ENCODE data around the gene PRKAR1B. TPM values are rescaled to one million over a fixed set of nuclear protein-coding genes. Genes with fewer than 3 reads are reported as not detected.

PRKAR1B gene
- total and polyA plus RNA-seq, 10 of the 15 experiments (the other 5 are each of a cell fraction or from before 2014, with no cell fraction given): 1.4 to 45.6 (median 19.3) TPM

- intact Hi-C loops (cut with micrococcal nuclease; ENCODE audit: unreplicated experiment): no loop called here
- ChIA-PET POLR2A (no interaction called here), CTCF (no interaction called here), RAD21 (ENCODE audit: unreplicated experiment) (no interaction called here), SMC1A (ENCODE audit: uncharacterized antibody, unreplicated experiment) (no interaction called here)
- H3K9ac ChIP-seq (ENCODE audit: control insufficient read depth, insufficient read depth, low read length): no peak overlapping the region
- DNase-seq (ENCODE audit: low read depth, low spot score) (no peak), FAIRE-seq (no peak), ATAC-seq (no peak)
- H3K36me3 ChIP-seq (ENCODE audit: control insufficient read depth in 2 of 2, insufficient read depth in 2 of 2, low read length in 1 of 2): peaks cover 14 to 32% of the 10 kb centered on the region in 2 experiments; a peak in 3 of 4 replicates
- no peak overlapping the region for H2AFZ ChIP-seq (ENCODE audit: control insufficient read depth, low read depth, low read length)
- no peaks in the 10 kb centered on the region for H3K9me3 ChIP-seq (replicated peaks; ENCODE audit: control insufficient read depth, insufficient read depth, low read length)
- no peak overlapping the region for H3K4me3 ChIP-seq
- TF ChIP-seq ZNF207 (IDR thresholded peaks at IDR 0.05; ENCODE audit: borderline replicate concordance) (no peak), ZNF24 (IDR thresholded peaks at IDR 0.05) (no peak), ATF7 (IDR thresholded peaks at IDR 0.05; ENCODE audit: low read depth) (no peak), USF1 (IDR thresholded peaks at IDR 0.05; ENCODE audit: borderline replicate concordance, extremely low read length, insufficient read depth, low read depth, low read length) (no peak), PML (IDR thresholded peaks at IDR 0.05; ENCODE audit: low read length) (no peak), NFIC (IDR thresholded peaks at IDR 0.05; ENCODE audit: low read depth, low read length) (no peak), ZZZ3 (IDR thresholded peaks at IDR 0.05; ENCODE audit: control insufficient read depth, insufficient read length, low read depth) (no peak), PAX5 (IDR thresholded peaks at IDR 0.05; ENCODE audit: borderline replicate concordance, low read depth, low read length) (no peak), IKZF2 (IDR thresholded peaks at IDR 0.05) (no peak), IKZF1 (conservative IDR thresholded peaks at IDR 0.05) (no peak), ZNF622 (IDR thresholded peaks at IDR 0.05) (no peak)
- no peaks in the 10 kb centered on the region for H3K27me3 ChIP-seq (replicated peaks in 1 of 2; ENCODE audit: control insufficient read depth in 2 of 2, insufficient read depth in 2 of 2, low read length in 1 of 2)
- in situ Hi-C loops (cut with MboI): no loop called here
- no peak overlapping the region for H3K4me2 ChIP-seq (ENCODE audit: control insufficient read depth, insufficient read depth)
- no peaks in the 10 kb centered on the region for H4K20me1 ChIP-seq (ENCODE audit: control insufficient read depth, insufficient read depth)
- no peak overlapping the region for H3K27ac ChIP-seq (ENCODE audit: control insufficient read depth, insufficient read depth)
- H3K4me1 ChIP-seq (ENCODE audit: control insufficient read depth, insufficient read depth, low read length): no peaks in the 10 kb centered on the region
- 98% methylated on average over 12 of the region's 12 CpGs for WGBS (ENCODE audit: insufficient coverage, insufficient replicate concordance, low lambda C conversion rate, missing lambda C conversion rate)
- H3K79me2 ChIP-seq (ENCODE audit: control insufficient read depth, insufficient read depth, low read length): no peaks in the 10 kb centered on the region
- no TSS peak for BruUV-seq (replicated peaks)
These were observed 34.0 kb upstream of the PRKAR1B start for GRCh38 chr7:761101-761500.

Measured in GM12878 (cell line).